ENCODE measurements around the gene B4GALT6. TPM values are rescaled to one million over a fixed set of nuclear protein-coding genes. Genes with fewer than 3 reads are reported as not detected.

B4GALT6 gene
- total RNA-seq, 1 donor from 2014 or later: 0.32 TPM

GRCh38 chr18:31598021-31598805 lies 86.2 kb downstream of the B4GALT6 start:
- Histone ChIP-seq H3K36me3 (no peaks in the 10 kb centered on the region), H3K27ac (no peak overlapping the region), H3K4me1 (no peaks in the 10 kb centered on the region), H3K9me3 (no peaks in the 10 kb centered on the region), H3K27me3 (no peaks in the 10 kb centered on the region), H3K4me3 (no peak overlapping the region)
- TF ChIP-seq, protein P1, sequence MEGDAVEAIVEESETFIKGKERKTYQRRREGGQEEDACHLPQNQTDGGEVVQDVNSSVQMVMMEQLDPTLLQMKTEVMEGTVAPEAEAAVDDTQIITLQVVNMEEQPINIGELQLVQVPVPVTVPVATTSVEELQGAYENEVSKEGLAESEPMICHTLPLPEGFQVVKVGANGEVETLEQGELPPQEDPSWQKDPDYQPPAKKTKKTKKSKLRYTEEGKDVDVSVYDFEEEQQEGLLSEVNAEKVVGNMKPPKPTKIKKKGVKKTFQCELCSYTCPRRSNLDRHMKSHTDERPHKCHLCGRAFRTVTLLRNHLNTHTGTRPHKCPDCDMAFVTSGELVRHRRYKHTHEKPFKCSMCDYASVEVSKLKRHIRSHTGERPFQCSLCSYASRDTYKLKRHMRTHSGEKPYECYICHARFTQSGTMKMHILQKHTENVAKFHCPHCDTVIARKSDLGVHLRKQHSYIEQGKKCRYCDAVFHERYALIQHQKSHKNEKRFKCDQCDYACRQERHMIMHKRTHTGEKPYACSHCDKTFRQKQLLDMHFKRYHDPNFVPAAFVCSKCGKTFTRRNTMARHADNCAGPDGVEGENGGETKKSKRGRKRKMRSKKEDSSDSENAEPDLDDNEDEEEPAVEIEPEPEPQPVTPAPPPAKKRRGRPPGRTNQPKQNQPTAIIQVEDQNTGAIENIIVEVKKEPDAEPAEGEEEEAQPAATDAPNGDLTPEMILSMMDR (IDR thresholded peaks at IDR 0.05): no peak
- no peak for DNase-seq (ENCODE audit: low spot score in 2 of 2)
- intact Hi-C loops (cut with DNase I): no loop called here

DNA sequence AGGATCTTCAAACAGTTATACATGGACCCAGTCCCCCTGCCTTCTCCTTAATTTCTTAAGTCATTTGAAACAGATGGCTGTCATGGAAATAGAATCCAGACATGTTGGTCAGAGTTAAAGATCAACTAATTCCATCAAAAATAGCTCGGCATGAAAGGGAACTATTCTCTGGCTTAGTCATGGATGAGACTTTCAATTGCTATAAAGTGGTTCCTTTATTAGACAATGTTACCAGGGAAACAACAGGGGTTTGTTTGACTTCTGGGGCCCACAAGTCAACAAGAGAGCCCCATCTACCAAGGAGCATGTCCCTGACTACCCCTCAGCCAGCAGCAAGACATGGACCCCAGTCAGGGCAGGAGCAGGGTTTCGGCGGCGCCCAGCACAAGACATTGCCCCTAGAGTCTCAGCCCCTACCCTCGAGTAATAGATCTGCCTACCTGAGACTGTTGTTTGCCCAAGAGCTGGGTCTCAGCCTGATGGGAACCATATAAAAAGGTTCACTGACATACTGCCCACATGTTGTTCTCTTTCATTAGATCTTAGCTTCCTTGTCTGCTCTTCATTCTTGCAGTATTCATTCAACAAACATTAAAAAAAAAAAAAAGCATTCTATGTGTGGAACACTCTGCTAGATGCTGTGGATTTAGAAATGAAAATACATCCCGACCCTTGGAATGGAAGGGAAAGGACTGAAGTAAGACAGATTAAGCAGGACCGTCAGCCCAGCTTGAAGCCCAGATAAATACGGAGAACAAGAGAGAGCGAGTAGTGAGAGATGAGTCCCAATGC lies 88.1 kb downstream of the B4GALT6 start:
- Histone ChIP-seq H3K27ac (no peak overlapping the region), H3K27me3 (no peaks in the 10 kb centered on the region), H3K4me3 (no peak overlapping the region), H3K4me1 (no peaks in the 10 kb centered on the region), H3K36me3 (no peaks in the 10 kb centered on the region), H3K9me3 (no peaks in the 10 kb centered on the region)
- DNase-seq (ENCODE audit: low spot score in 2 of 2): no peak
- intact Hi-C loops (cut with DNase I): no loop called here
- TF ChIP-seq, protein P1 (IDR thresholded peaks at IDR 0.05): no peak

DNA sequence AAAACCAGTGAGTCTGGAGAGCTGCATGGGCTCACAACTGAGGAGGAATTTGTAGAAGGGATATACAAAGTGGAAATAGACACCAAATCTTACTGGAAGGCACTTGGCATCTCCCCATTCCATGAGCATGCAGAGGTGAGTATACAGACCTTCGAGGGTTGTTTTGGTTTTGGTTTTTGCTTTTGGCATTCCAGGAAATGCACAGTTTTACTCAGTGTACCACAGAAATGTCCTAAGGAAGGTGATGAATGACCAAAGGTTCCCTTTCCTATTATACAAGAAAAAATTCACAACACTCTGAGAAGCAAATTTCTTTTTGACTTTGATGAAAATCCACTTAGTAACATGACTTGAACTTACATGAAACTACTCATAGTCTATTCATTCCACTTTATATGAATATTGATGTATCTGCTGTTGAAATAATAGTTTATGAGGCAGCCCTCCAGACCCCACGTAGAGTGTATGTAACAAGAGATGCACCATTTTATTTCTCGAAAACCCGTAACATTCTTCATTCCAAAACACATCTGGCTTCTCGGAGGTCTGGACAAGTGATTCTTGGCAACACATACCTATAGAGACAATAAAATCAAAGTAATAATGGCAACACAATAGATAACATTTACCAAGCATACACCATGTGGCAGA lies 89.1 kb downstream of the B4GALT6 start:
- H3K27ac ChIP-seq: no peak overlapping the region
- no peaks in the 10 kb centered on the region for H3K27me3 ChIP-seq
- no peak for DNase-seq (ENCODE audit: low spot score in 2 of 2)
- intact Hi-C loops (cut with DNase I): no loop called here
- no peaks in the 10 kb centered on the region for H3K36me3 ChIP-seq
- TF ChIP-seq, protein P1 (IDR thresholded peaks at IDR 0.05): no peak
- no peak overlapping the region for H3K4me3 ChIP-seq
- no peaks in the 10 kb centered on the region for H3K9me3 ChIP-seq
- no peaks in the 10 kb centered on the region for H3K4me1 ChIP-seq

DNA sequence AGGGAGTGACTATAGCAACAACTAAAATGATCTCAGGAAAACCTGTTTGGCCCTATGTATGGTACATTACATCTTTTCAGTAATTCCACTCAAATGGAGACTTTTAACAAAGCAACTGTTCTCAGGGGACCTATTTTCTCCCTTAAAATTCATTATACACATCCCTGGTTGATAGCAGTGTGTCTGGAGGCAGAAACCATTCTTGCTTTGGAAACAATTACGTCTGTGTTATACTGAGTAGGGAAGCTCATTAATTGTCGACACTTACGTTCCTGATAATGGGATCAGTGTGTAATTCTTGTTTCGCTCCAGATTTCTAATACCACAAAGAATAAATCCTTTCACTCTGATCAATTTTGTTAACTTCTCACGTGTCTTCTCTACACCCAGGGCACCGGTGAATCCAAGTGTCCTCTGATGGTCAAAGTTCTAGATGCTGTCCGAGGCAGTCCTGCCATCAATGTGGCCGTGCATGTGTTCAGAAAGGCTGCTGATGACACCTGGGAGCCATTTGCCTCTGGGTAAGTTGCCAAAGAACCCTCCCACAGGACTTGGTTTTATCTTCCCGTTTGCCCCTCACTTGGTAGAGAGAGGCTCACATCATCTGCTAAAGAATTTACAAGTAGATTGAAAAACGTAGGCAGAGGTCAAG lies 91.7 kb downstream of the B4GALT6 start:
- DNase-seq (ENCODE audit: low spot score in 2 of 2): no peak
- Histone ChIP-seq H3K27ac (no peak overlapping the region), H3K9me3 (no peaks in the 10 kb centered on the region), H3K27me3 (no peaks in the 10 kb centered on the region), H3K36me3 (no peaks in the 10 kb centered on the region), H3K4me1 (no peaks in the 10 kb centered on the region), H3K4me3 (no peak overlapping the region)
- intact Hi-C loops (cut with DNase I): no loop called here
- TF ChIP-seq, protein P1 (IDR thresholded peaks at IDR 0.05): no peak

- Histone ChIP-seq H3K27ac (no peak within 1 kb of the TSS), H3K4me1 (no peaks in the 10 kb centered on the region), H3K27me3 (no peaks in the 10 kb centered on the region), H3K36me3 (no peaks in the 10 kb centered on the region), H3K9me3 (no peaks in the 10 kb centered on the region), H3K4me3 (no peak within 1 kb of the TSS)
- no peak for DNase-seq (ENCODE audit: low spot score in 2 of 2)
- intact Hi-C loops (cut with DNase I): no loop called here
- TF ChIP-seq, protein P1 (IDR thresholded peaks at IDR 0.05): no peak
Measured at GRCh38 chr18:31591628-31592027, 92.8 kb downstream of the B4GALT6 start, which contains the start of gene TTR. Gene TTR, plus strand, starts transcription at chr18:31591877. Its CDS starts 26 bp downstream, at chr18:31591903.

Data from ascending aorta (tissue), 2 donors.